ENCODE measurements around the gene MON2. TPM values are rescaled to one million over a fixed set of nuclear protein-coding genes. Genes with fewer than 3 reads are reported as not detected.
A peak's percentile ranks its signal among the peaks of the same experiment; 100 is the strongest.

MON2 gene
- total RNA-seq: 53.0 and 55.7 TPM in 2 replicates

GRCh38 chr12:62466594-62467491 lies at the start of gene MON2:
MON2 (plus strand) TSS chr12:62466826; CDS start chr12:62467208, 382 bp downstream.

Small RNA genes within 50 kb of the gene (small RNA-seq; reads per million reads assigned to genes)
- gene MIRLET7I: 630 reads per million, percentile 99 among the genes with 10 or more reads in this experiment
- gene RNU6-399P: not detected

Other genes with a start within 250 kb of the MON2 start
- gene USP15, start 206.4 kb upstream of the MON2 start, total RNA-seq: 44.0 and 45.0 TPM in 2 replicates

All from placental epithelial cell (primary cell).